EH (cell line): ENCODE data around the gene LSP1.
A peak's percentile ranks its signal among the peaks of the same experiment; 100 is the strongest.

Experiments
- DNase-seq: peaks from one replicate; pipeline ENCODE4 v3.0.0-alpha.2; 2015; ENCODE audit warnings: low read depth

The LSP1 gene

GRCh38 chr11:1917523-1918435, 64.9 kb downstream of the LSP1 start:
- no peak for DNase-seq

GRCh38 chr11:1918436-1919315, 65.8 kb downstream of the LSP1 start:
- no peak for DNase-seq

GRCh38 chr11:1919391-1920127, 66.7 kb downstream of the LSP1 start, which contains the start of gene TNNT3:
TSS of gene TNNT3 (plus strand) at chr11:1919703. CDS start at chr11:1922875, 3,172 bp downstream.
- DNase-seq = no peak

GRCh38 chr11:1920128-1920908, 67.4 kb downstream of the LSP1 start:
- DNase-seq = no peak

GRCh38 chr11:1920909-1921573, 68.2 kb downstream of the LSP1 start:
- DNase-seq = no peak

- DNase-seq = peak; percentile 19
Measured at GRCh38 chr11:1921574-1922141, 68.8 kb downstream of the LSP1 start.

GRCh38 chr11:1922481-1923081, 69.7 kb downstream of the LSP1 start:
- DNase-seq = no peak

GRCh38 chr11:1923201-1923956, 70.5 kb downstream of the LSP1 start:
- no peak for DNase-seq

GRCh38 chr11:1924181-1924580, 71.3 kb downstream of the LSP1 start:
- DNase-seq = no peak

GRCh38 chr11:1924646-1925372, 71.9 kb downstream of the LSP1 start:
- no peak for DNase-seq

GRCh38 chr11:1925373-1926155, 72.7 kb downstream of the LSP1 start:
- DNase-seq = no peak

- no peak for DNase-seq
Measured at GRCh38 chr11:1926156-1927025, 73.5 kb downstream of the LSP1 start.

- DNase-seq = no peak
Measured at GRCh38 chr11:1927026-1927847, 74.4 kb downstream of the LSP1 start.

- DNase-seq = no peak
Measured at GRCh38 chr11:1927848-1928469, 75.1 kb downstream of the LSP1 start.

GRCh38 chr11:1928470-1928890, 75.6 kb downstream of the LSP1 start:
- no peak for DNase-seq
